ENCODE measurements around the gene DCUN1D2.

DCUN1D2 gene

DNA sequence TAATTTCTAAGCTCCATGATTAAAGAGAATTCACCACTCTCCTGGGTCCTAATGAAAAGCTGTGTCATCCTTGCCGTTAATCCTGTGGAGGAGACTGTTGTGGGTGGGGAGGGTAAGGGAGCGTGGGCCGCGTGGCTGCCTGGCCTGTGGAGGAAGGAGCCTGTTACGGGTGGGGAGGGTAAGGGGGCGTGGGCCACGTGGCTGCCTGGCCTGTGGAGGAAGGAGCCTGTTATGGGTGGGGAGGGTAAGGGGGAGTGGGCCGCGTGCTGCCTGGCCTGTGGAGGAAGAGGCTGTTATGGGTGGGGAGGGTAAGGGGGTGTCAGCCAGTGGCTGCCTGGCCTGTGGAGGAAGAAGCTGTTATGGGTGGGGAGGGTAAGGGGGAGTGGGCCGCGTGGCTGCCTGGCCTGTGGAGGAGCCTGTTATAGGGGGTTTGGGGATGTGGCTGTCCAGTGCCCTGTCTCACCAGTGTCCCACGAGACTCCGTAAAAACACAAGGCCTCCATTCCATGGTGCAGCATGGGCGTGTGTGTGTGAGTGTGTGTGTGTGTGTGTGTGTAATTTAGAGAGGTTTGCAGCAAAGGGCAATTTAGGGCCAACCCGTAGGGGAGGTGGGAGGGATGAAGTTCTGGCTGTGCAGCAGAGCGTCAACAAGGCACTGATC lies 15.6 kb upstream of the DCUN1D2 start:
- H3K14ac ChIP-seq (ENCODE audit: low read length) = no peak overlapping the region
- no peak overlapping the region for H2BK120ac ChIP-seq (ENCODE audit: insufficient read depth, low read length, poor library complexity)
- no peaks in the 10 kb centered on the region for H3K4me1 ChIP-seq (ENCODE audit: control insufficient read depth in 1 of 2, insufficient read depth in 2 of 2, low read length in 2 of 2)
- H3K27me3 ChIP-seq (ENCODE audit: insufficient read depth, low read length) = no peaks in the 10 kb centered on the region
- no peak overlapping the region for H3K27ac ChIP-seq (ENCODE audit: low read depth, low read length)
- H4K12ac ChIP-seq (ENCODE audit: low read depth, low read length) = no peak overlapping the region
- H3K23ac ChIP-seq (ENCODE audit: low read length) = no peak overlapping the region
- no CpG with 5 or more reads among the region's 16 CpGs for WGBS (ENCODE audit: extremely low coverage, insufficient coverage, insufficient read length)
- no peak overlapping the region for H4K91ac ChIP-seq (ENCODE audit: low read depth, low read length)
- H3K18ac ChIP-seq (ENCODE audit: low read length) = no peak overlapping the region
- no peak overlapping the region for H2AK5ac ChIP-seq (ENCODE audit: low read length)
- H3K4me3 ChIP-seq (ENCODE audit: low read depth, low read length) = no peak overlapping the region
- H3K4me2 ChIP-seq (ENCODE audit: low read length) = no peak overlapping the region
- no peaks in the 10 kb centered on the region for H3K79me1 ChIP-seq (ENCODE audit: low read length)
- peaks cover 3% of the 10 kb centered on the region for H3K9me3 ChIP-seq (ENCODE audit: insufficient read depth, low read depth, low read length)
- DNase-seq = no peak
- no peak overlapping the region for H2BK5ac ChIP-seq (ENCODE audit: low read depth, low read length, poor library complexity)
- H3K36me3 ChIP-seq (ENCODE audit: control insufficient read depth in 1 of 2, insufficient read depth in 2 of 2, low read length in 2 of 2) = peaks cover 36 to 69% of the 10 kb centered on the region in 2 experiments
- no peaks in the 10 kb centered on the region for H3K79me2 ChIP-seq (ENCODE audit: control insufficient read depth, insufficient read depth, low read length, poor library complexity)
- H2BK12ac ChIP-seq (ENCODE audit: low read length) = no peak overlapping the region
- no peak overlapping the region for H3K4ac ChIP-seq (ENCODE audit: low read depth, low read length)
- no peak overlapping the region for H4K8ac ChIP-seq (ENCODE audit: low read depth, low read length)
- H2AFZ ChIP-seq (ENCODE audit: insufficient read depth, low read length, poor library complexity) = no peak overlapping the region
- no peak overlapping the region for H3K9ac ChIP-seq (ENCODE audit: low read length)

DNA sequence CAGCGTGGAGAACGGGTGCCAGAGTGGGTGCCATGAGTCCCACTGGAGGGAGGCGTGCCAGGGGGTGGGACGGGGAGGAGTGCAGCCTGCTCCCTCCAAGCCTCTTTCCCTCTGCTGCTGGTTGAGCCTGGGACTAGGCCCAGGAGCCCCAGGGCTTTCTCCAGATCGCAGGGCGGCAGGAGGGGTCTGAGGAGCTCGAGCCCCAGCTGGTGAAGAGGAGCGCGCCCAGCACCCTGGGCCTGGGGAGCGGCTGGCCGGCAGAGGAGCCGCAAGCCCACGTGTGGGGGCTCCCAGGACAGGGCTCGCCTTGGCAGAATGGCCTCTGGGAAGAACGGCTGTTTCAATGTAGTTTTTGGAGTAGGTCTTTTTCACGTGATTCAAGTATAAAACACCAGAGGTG lies 12.2 kb upstream of the DCUN1D2 start:
- no peak overlapping the region for H3K9ac ChIP-seq (ENCODE audit: low read length)
- peaks cover 30 to 64% of the 10 kb centered on the region in 2 experiments for H3K36me3 ChIP-seq (ENCODE audit: control insufficient read depth in 1 of 2, insufficient read depth in 2 of 2, low read length in 2 of 2)
- H4K91ac ChIP-seq (ENCODE audit: low read depth, low read length) = no peak overlapping the region
- H3K79me2 ChIP-seq (ENCODE audit: control insufficient read depth, insufficient read depth, low read length, poor library complexity) = no peaks in the 10 kb centered on the region
- no peak overlapping the region for H2BK120ac ChIP-seq (ENCODE audit: insufficient read depth, low read length, poor library complexity)
- no peak overlapping the region for H3K4me3 ChIP-seq (ENCODE audit: low read depth, low read length)
- H2BK5ac ChIP-seq (ENCODE audit: low read depth, low read length, poor library complexity) = no peak overlapping the region
- no peaks in the 10 kb centered on the region for H3K4me1 ChIP-seq (ENCODE audit: control insufficient read depth in 1 of 2, insufficient read depth in 2 of 2, low read length in 2 of 2)
- H3K9me3 ChIP-seq (ENCODE audit: insufficient read depth, low read depth, low read length) = peaks cover 3% of the 10 kb centered on the region
- no peak overlapping the region for H3K14ac ChIP-seq (ENCODE audit: low read length)
- H3K4me2 ChIP-seq (ENCODE audit: low read length) = no peak overlapping the region
- H3K18ac ChIP-seq (ENCODE audit: low read length) = no peak overlapping the region
- no peak overlapping the region for H2AFZ ChIP-seq (ENCODE audit: insufficient read depth, low read length, poor library complexity)
- no peaks in the 10 kb centered on the region for H3K27me3 ChIP-seq (ENCODE audit: insufficient read depth, low read length)
- H2AK5ac ChIP-seq (ENCODE audit: low read length) = no peak overlapping the region
- no peak overlapping the region for H3K4ac ChIP-seq (ENCODE audit: low read depth, low read length)
- no peak overlapping the region for H3K23ac ChIP-seq (ENCODE audit: low read length)
- H2BK12ac ChIP-seq (ENCODE audit: low read length) = no peak overlapping the region
- no peak for DNase-seq
- H3K27ac ChIP-seq (ENCODE audit: low read depth, low read length) = no peak overlapping the region
- no peak overlapping the region for H4K8ac ChIP-seq (ENCODE audit: low read depth, low read length)
- H3K79me1 ChIP-seq (ENCODE audit: low read length) = no peaks in the 10 kb centered on the region
- no CpG with 5 or more reads among the region's 16 CpGs for WGBS (ENCODE audit: extremely low coverage, insufficient coverage, insufficient read length)
- H4K12ac ChIP-seq (ENCODE audit: low read depth, low read length) = no peak overlapping the region

GRCh38 chr13:113500530-113501265 lies 10.2 kb upstream of the DCUN1D2 start:
- Histone ChIP-seq H4K91ac (ENCODE audit: low read depth, low read length) (no peak overlapping the region), H3K4ac (ENCODE audit: low read depth, low read length) (no peak overlapping the region), H3K27me3 (ENCODE audit: insufficient read depth, low read length) (no peaks in the 10 kb centered on the region), H3K79me1 (ENCODE audit: low read length) (no peaks in the 10 kb centered on the region), H2BK120ac (ENCODE audit: insufficient read depth, low read length, poor library complexity) (no peak overlapping the region), H2BK12ac (ENCODE audit: low read length) (no peak overlapping the region), H3K14ac (ENCODE audit: low read length) (no peak overlapping the region), H3K36me3 (ENCODE audit: control insufficient read depth in 1 of 2, insufficient read depth in 2 of 2, low read length in 2 of 2) (peaks cover 35 to 60% of the 10 kb centered on the region in 2 experiments), H3K4me1 (ENCODE audit: control insufficient read depth in 1 of 2, insufficient read depth in 2 of 2, low read length in 2 of 2) (no peaks in the 10 kb centered on the region), H3K79me2 (ENCODE audit: control insufficient read depth, insufficient read depth, low read length, poor library complexity) (no peaks in the 10 kb centered on the region), H4K8ac (ENCODE audit: low read depth, low read length) (no peak overlapping the region), H4K12ac (ENCODE audit: low read depth, low read length) (no peak overlapping the region), H3K18ac (ENCODE audit: low read length) (no peak overlapping the region), H3K9ac (ENCODE audit: low read length) (no peak overlapping the region), H2BK5ac (ENCODE audit: low read depth, low read length, poor library complexity) (no peak overlapping the region), H3K4me3 (ENCODE audit: low read depth, low read length) (no peak overlapping the region), H3K4me2 (ENCODE audit: low read length) (no peak overlapping the region), H2AFZ (ENCODE audit: insufficient read depth, low read length, poor library complexity) (no peak overlapping the region), H3K9me3 (ENCODE audit: insufficient read depth, low read depth, low read length) (peaks cover 3% of the 10 kb centered on the region), H2AK5ac (ENCODE audit: low read length) (no peak overlapping the region), H3K23ac (ENCODE audit: low read length) (no peak overlapping the region), H3K27ac (ENCODE audit: low read depth, low read length) (no peak overlapping the region)
- no CpG with 5 or more reads among the region's 11 CpGs for WGBS (ENCODE audit: extremely low coverage, insufficient coverage, insufficient read length)
- DNase-seq = no peak

- Histone ChIP-seq H2AK5ac (ENCODE audit: low read length) (no peak overlapping the region), H3K18ac (ENCODE audit: low read length) (no peak overlapping the region), H3K27me3 (ENCODE audit: insufficient read depth, low read length) (no peaks in the 10 kb centered on the region), H3K4me1 (ENCODE audit: control insufficient read depth in 1 of 2, insufficient read depth in 2 of 2, low read length in 2 of 2) (peaks cover 3 to 4% of the 10 kb centered on the region in 2 experiments), H2AFZ (ENCODE audit: insufficient read depth, low read length, poor library complexity) (no peak overlapping the region), H2BK5ac (ENCODE audit: low read depth, low read length, poor library complexity) (no peak overlapping the region), H3K9me3 (ENCODE audit: insufficient read depth, low read depth, low read length) (peaks cover 3% of the 10 kb centered on the region), H3K79me2 (ENCODE audit: control insufficient read depth, insufficient read depth, low read length, poor library complexity) (no peaks in the 10 kb centered on the region), H2BK12ac (ENCODE audit: low read length) (no peak overlapping the region), H3K4me2 (ENCODE audit: low read length) (no peak overlapping the region), H3K79me1 (ENCODE audit: low read length) (no peaks in the 10 kb centered on the region), H3K23ac (ENCODE audit: low read length) (no peak overlapping the region), H3K36me3 (ENCODE audit: control insufficient read depth in 1 of 2, insufficient read depth in 2 of 2, low read length in 2 of 2) (peaks cover 39 to 61% of the 10 kb centered on the region in 2 experiments), H4K12ac (ENCODE audit: low read depth, low read length) (no peak overlapping the region), H3K9ac (ENCODE audit: low read length) (no peak overlapping the region), H4K8ac (ENCODE audit: low read depth, low read length) (no peak overlapping the region), H3K4ac (ENCODE audit: low read depth, low read length) (no peak overlapping the region), H2BK120ac (ENCODE audit: insufficient read depth, low read length, poor library complexity) (no peak overlapping the region), H3K27ac (ENCODE audit: low read depth, low read length) (no peak overlapping the region), H3K4me3 (ENCODE audit: low read depth, low read length) (no peak overlapping the region), H3K14ac (ENCODE audit: low read length) (no peak overlapping the region), H4K91ac (ENCODE audit: low read depth, low read length) (no peak overlapping the region)
- no CpG with 5 or more reads among the region's 4 CpGs for WGBS (ENCODE audit: extremely low coverage, insufficient coverage, insufficient read length)
- no peak for DNase-seq
These were observed 9.4 kb upstream of the DCUN1D2 start for GRCh38 chr13:113499936-113500335.

Data from trophoblast cell (in vitro differentiated cells and primary cell).